Right kidney (tissue), 1 donor: ENCODE results near the gene RXRA.

Source experiments
- DNase-seq: peaks from one replicate; pipeline ENCODE4 v3.0.0-alpha.2; 2016

Gene RXRA

DNA sequence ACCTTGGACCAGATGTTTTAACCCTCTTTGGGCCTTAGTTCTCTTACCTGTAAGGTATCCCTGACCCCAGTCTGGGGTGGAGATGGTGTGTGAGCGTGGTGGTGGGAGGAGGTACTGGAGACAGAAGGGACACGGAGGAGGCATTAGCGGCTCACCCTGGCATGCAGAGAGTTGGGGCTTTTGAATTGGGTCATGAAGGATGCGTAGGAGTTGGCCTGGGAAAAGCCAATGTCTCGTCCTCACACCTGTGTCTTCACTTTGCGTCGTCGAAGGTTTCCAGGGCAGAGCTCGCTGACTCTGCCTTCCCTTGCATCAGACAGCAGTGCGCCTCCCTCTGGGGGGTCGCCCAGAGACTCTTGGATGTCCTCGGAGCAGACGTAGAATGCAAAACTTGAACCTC lies 11.2 kb downstream of the RXRA start:
- no peak for DNase-seq

DNA sequence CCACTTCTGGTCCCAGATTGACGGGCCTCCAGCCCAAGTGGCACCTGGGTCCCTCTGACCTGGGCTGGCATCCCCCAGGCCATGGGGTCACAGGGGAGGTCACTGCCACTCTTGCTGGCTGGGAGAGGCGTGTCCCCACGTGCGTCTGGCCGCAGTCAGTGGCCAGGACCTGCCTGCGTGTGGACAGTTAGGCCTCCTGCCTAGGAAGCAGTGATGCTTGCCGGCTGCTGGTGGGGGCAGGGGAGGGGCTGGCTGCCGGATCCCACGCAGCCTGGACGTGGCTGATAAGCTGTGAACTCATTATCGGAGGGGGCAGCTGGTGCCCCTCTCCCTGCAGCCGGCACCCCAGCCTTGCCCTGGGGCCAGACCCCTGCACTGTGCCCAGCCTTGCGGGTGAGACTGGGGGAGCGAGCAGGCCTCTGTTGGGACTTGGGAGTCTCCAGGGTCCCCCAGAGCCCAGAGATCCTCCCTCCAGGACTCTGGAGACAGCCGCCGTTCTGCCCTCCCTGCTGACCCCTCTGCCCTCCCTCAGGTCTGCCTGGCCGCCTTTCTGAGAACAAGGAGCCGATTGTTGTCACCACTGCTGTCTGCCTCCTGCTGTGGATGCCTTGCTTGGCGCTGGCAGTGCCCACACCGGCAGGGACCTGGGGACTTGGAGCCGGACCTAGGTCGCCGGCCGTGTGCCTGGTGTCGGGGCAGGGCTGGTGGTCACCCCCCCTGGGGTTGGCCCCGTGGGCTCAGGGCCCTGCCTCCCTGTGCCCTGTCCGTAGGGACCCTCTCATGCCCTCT lies 12.3 kb downstream of the RXRA start:
- no peak for DNase-seq

GRCh38 chr9:134339183-134339806 lies 13.0 kb downstream of the RXRA start:
- no peak for DNase-seq

DNA sequence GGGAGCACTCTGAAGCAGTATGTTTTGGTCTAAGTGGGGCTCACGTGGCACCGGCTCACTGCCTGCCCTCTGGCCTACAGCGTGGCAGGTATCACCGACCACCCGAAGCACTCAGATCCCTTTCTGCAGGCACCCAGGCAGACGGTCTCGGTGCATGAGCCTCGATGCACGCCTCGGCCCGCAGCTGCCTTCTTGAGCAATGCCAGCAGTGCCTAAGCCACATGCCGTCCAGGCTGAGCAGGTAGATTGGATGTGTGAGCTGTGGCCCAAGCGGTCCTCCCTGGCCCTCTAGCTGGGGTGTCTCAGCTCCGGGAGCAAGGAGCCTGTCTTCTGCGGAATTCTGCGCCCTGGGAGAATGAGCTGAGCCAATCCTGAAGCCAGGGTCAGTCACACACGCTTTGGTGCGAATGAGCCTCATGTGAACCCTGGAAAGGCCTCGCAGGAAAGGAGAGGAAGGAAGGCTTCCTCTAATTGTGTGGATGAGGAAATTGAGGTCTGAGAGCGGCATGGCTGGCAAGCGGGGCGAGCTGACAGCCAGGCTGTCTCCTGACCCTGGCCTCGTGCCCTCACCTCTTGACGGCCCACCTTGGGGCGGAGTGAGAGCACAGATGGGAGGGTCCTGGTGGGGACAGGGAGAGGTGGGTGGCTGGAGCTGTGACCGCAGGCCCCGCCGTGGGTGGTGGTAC lies 14.4 kb downstream of the RXRA start:
- no peak for DNase-seq

GRCh38 chr9:134341306-134341705 lies 15.1 kb downstream of the RXRA start:
- DNase-seq = no peak

GRCh38 chr9:134341929-134342745 lies 15.9 kb downstream of the RXRA start:
- no peak for DNase-seq

GRCh38 chr9:134342746-134343115 lies 16.5 kb downstream of the RXRA start:
- DNase-seq = no peak

DNA sequence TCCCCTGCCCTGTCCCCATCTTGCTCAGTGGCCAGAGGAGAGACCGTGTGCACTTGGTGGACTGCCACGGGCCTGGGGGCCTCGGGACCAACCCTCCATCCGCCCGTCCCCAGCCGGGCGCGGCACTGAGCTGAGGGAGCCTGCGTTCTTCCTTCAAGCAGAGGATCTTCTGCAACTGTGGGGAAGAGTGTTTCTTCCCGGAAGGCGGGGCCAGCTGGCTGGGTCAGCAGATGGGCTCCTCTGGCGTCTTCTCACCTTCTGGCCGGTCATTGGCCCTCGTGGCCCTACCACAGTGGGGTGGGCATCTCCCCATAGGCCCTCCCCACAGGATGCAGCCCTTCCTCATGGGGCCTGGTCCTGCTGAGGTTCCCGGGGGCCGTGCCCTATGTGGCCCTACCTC lies 17.4 kb downstream of the RXRA start:
- no peak for DNase-seq

- no peak for DNase-seq
Observed at GRCh38 chr9:134344068-134344799, 18.0 kb downstream of the RXRA start.

DNA sequence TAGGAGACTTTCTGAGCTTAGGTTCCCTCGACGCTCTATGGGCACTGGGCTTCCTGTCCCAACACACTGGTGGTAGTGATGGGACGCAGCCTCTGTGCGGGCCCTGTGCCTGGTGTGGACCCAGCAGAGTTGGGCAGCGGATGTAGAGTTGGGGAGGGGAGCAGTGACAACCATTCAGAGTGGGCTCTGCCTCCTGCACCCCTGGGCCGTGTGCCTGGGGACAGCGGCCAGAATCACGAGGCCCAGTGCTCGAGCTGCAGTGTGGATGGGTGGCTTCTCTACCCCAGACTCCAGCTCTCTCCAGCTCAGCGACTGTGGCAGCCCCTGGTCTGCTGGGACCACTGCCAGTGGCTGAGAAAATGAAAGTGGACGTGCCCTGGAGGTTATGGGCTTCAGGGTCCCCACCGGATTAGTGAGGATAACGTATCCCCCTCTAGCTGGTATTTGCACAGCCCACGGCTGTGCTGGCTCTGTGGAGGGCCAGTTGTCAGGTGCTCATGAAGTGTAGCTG lies 18.6 kb downstream of the RXRA start:
- no peak for DNase-seq

DNA sequence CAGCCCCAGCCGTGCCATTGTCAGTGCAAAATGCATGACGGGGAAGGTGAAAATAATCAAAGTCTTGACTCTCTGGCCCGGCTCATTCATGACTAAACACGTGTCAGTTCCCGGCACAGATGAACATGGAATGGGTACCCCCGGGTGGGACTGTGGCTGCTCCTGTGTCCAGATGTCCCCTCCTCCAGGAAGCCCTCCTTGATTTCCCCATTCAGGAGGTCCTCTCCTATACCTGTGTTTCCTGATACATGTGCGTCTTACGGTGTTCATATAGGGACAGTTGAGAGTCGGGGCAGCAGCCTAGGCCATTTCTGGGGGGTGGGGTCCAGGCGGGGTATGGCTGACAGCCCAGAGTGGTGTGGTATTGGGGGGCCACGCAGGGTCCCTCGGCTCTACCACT lies 19.5 kb downstream of the RXRA start:
- no peak for DNase-seq

GRCh38 chr9:134346151-134346550 lies 19.9 kb downstream of the RXRA start:
- DNase-seq = no peak

DNA sequence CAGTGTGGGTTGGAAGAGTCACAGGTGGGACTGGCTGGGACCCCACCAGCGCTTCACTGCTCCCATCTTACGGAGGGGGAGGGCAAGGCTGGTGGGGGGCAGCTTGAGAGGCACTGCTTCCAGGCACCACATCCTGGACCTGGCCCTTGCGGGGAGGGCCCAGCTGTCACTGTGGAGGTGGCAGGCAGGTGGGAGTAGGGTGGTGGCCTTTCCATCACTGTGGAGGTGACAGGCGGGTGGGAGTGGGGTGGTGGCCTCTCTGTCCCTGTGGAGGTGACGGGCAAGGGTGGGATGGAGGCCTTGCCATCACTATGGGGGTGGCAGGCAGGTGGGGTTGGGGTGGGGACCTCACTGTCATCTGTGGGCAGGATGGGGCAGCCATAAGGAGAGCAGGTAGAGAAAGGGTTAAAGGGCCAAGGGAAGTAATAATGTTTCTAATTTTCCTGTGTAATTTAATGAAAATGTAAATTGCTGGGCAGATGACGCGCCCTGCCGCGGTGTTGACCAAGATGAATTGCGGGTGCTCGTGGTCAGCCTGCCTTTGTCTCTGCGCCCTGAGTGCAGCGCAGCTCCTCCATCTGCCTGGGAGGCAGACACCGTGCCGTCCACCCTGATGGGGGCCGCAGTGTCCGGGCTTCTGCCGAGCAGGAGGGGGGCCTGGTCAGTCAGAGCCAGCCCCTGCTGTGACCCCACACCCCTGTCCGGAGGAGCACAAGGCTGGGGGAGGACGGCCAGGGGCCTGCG lies 20.8 kb downstream of the RXRA start:
- no peak for DNase-seq

DNA sequence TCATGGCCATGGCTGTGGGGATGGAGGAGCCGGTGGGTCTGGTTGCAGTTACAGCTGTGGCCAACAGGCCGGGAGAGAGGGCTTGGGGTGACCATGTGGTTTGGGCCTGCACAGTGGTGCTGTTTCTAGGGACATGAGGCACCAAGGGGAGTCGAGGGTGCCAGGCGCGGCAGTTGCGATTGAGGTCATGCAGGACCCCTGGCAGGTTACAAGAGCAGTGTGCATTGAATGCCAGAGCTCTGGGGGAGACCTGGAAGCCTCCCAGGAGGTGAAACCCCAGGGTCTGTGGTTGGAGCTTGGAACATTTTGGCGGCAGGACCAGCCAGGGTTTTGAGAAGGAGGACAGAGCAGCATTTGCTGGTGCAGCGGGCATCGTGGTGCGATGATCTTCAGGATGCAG lies 21.7 kb downstream of the RXRA start:
- DNase-seq = no peak

- DNase-seq = no peak
Observed at GRCh38 chr9:134348404-134349155, 22.3 kb downstream of the RXRA start.

DNA sequence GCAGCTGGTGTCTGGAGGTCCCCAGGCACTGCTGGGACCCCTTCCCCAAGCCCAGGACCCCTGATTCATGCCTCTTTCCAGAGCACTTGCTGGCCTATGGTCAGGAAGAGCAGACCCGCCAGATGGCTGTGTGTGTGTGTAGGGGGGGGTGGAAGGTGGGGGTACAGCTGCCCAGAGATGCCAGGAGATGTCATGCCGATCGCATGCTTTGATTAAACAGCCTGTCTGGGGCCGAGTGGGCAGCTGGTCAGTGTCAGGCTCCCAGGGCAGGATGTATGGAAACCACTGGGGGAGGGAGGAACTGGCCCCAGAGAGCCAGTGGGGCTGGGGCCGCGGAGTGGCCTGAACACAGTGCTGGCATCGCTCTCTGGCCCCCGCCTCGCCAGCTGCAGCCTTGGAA lies 23.7 kb downstream of the RXRA start:
- no peak for DNase-seq

- DNase-seq = no peak
Observed at GRCh38 chr9:134350416-134350994, 24.2 kb downstream of the RXRA start.

GRCh38 chr9:134351606-134352176 lies 25.4 kb downstream of the RXRA start:
- DNase-seq = no peak

DNA sequence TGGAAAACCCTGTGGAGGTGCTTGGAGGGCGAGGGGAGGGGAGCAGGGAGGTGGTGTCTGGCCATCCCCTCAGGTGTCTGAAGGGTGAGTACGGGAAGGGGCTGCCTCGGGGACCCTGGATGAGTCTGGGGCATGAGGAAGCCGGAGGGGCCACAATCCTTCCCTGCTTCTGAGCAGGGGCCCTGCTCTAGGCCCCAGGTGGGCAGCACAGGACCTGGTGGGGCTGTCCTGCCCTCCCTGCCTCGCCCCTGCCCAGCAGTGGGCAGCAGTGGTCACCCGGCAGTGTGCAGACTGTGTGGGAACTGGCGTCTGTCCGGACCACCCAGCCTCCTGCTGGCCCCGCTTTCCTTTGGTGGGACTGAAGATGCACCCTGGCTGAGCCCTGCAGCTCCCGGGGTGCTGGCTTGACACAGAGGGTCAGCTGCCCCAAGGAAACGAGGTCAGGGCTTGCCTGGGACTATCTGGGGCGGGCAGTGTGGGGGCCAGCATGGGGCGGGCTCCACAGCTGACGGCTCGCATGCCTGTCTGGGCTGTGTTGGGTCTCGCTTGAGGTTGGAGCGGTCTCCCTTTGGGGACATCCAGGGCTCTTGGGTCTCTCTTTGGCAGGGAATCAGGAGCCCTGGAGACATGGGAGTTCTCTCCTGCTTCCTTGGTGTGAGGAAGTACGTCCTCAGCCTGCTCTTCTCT lies 26.1 kb downstream of the RXRA start:
- DNase-seq = no peak
